Stimulated activated CD8-positive, alpha-beta memory T cell treated with anti-CD3 and anti-CD28 coated beads, Interleukin-7, amount 100 ng/mL, for 48 hours (primary cell): ENCODE results near the gene ATXN7L3.
"Not testable (repeated sequence)": the region's sequence is repeated elsewhere in the genome, so short reads cannot be mapped to it uniquely, and the experiment has no call there.

Experiments used
- DNase-seq, 2 donors: peaks; one replicate each; pipeline ENCODE4 v3.0.0-alpha.2; 2020; ENCODE audit warnings: low read depth in 1 of 2; ENCODE audit errors: extremely low read depth in 1 of 2

The ATXN7L3 gene

DNA sequence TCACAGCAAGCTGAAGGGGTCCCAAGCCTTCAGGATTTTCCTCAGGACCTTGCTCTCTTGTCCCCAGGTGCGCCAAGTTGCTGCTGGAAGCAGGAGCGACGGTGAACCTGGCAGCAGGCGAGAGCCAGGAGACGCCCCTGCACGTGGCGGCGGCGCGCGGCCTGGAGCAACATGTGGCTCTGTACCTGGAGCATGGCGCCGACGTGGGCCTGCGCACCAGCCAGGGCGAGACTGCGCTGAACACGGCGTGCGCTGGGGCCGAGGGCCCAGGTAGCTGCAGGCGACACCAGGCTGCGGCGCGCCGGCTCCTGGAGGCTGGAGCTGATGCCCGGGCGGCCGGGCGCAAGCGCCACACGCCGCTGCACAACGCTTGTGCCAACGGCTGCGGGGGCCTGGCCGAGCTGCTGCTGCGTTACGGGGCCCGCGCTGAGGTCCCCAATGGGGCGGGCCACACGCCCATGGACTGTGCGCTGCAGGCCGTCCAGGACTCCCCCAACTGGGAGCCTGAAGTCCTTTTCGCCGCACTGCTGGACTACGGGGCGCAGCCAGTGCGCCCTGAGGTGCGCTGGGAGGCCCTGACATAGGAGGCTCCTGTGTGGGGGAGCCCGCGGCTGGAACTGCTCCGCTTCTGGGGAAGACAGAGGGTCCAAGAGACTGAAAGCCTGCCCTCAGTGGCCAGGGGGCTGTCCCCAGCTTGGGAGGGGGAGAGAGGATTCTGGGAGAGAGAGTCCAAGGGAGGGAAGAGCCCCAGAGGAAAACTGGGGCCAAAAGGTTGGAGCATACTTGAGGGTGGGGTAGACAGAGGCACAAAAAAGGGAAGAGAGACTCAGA is 22.8 kb downstream of the ATXN7L3 start:
- no peak for DNase-seq

DNA sequence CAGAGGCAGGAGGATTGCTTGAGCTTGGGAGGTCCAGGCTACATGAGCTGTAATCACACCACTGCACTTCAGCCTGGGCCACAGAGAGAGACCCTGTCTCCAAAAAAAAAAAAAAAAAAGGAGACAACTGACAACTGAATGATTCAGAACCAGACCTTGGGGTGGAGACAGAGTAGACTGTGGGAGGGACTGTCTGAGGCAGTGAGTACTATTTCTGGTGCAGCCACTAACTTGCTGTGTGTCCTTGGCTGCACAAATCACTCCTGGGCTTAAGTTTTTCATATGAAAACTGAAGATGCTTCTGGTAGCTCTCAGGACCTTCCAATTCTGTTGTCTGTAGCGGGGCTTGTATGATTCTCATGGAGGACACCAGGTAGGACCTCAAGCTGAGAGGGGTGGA is 23.4 kb downstream of the ATXN7L3 start:
- DNase-seq = no peak

DNA sequence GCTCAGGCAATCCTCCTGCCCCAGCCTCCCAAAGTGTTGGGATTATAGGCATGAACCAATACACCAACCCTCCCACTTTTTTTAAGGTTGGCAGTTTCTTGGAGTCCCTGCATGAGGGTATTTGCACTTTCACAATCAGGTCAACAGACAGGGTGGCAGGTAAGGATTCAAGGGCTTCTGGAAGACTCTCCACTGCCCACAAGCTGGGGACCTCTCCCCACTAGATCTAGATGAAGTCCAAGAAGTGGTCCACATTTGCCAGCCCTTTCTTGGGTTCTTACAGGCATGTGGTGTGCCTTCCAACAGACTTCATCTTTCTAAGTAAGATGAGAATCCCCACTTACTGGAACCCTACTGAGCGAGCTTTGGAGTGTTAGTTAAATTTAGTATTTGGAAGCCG is 25.3 kb downstream of the ATXN7L3 start:
- no peak for DNase-seq

DNA sequence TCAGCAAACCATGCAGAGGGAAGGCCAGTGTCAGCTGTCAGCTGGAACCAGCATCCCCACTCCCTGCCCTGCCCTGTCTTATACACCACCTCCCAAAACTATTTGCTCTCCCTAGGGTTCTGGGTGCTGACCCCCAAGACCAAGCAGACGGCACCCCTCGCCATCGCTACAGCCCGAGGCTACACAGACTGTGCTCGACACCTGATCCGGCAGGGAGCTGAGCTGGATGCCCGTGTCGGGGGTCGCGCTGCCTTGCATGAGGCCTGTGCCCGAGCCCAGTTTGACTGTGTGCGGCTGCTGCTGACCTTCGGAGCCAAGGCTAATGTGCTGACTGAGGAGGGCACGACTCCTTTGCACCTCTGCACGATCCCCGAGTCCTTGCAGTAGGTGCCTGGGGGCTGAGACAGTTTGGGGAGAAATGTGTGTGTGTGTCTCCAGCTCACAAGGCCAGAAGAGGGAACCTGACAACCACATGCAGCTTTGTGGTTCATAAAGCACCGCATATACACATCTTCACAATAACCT is 27.7 kb downstream of the ATXN7L3 start:
- DNase-seq = no peak

DNA sequence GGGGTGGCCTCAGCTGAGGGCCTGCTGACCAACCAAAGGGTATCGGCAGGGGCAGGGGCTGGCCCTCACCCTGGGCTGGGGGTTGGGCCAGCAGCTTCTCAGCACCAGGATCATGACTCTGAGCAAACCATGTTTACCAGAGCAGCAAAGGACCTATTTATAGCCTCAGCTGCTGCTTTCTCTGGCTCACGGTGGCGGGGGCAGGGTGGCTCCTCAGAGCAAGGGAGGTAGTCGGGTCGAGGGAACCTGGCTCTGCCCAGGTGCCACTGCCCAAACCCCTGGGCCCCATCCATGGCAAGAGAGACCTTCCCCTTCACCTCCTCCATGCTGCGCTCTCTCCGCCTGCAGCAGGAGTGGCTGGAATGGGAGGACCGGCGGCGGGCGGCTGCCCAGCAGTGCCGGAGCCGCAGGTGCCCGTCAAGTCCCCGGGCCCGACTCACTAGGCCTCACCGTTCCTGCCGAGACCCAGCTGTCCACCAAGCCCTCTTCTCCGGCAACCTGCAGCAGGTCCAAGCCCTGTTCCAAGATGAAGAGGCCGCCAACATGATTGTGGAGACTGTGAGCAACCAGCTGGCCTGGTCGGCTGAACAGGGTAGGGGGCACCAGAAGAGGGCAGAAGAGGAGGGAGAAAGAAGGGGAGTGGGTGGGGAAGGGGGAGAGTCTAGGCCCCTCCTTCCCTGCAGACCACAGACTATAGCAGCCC is 29.0 kb downstream of the ATXN7L3 start, which contains the start of gene ASB16:
Gene ASB16 (plus strand): TSS at position 206 of the 703 bp plus-strand sequence. CDS start 86 bp downstream, at position 292.
- no peak for DNase-seq

DNA sequence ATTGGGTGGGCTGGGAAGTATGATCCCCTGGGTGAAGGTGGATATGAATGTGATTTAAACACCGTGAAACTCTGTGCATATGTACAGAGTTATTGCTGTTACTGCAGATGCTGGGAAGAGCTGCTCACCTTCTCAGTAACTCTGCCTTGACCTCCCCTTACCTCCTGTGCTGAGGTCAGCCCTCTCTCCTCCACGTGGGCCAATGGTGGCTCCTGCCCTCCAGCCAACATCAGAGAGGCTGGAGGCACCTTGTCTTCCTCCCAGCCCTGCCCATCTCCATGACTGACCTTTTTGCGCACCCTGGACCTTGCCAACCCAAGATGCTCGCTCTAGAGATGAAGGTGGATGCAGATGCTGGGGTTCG is 29.6 kb downstream of the ATXN7L3 start:
- DNase-seq = no peak

DNA sequence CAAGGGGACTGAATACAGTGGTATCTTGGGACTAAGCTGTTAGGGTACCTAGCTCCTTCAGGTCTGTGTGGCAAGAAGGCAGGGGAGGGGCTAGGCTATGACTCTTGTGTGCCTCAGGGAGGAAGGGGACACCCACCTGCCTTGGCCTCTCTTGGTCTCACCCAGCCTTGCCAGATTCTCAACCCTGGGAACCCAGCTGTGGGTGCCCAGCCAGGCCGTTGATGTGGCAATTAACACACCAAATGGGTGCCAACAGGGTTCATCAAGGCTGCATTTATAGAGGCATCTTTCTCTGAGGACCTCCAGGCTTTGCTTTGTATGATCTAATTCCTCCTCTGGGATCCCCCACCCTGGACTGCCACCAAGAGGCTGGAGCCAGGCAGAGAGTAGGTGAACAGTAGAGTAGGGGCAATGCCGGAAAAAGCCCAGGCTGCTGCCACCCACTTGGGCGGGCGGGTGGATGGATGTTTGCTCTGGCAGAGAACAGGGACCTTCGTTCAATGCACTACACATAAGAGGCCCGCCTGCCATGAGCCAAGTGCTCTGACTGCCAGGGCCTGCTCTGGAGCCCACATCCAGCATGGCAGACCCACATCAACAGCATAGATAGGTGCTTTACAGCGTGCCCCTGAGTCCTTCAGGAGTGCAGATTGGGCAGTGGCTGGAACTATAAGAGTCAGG is 32.4 kb downstream of the ATXN7L3 start:
- DNase-seq = no peak

DNA sequence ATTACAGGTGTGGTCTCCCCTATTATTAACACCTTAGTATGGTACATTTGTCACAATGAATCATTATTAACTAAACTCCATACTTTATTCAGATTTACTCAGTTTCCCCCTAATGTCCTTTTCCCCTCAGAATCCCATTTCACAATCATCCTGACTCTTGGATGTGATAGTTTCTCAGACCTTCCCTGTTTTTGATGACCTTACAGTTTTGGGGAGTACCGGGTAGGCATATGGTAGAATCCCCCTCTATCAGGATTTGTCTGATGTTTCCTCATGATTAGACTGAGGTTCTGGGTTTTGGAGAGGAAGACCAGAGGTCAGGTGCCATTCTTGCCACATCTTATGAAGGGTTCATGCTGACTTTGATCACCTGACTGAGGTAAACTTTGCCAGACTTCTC is 35.2 kb downstream of the ATXN7L3 start:
- no peak for DNase-seq

DNA sequence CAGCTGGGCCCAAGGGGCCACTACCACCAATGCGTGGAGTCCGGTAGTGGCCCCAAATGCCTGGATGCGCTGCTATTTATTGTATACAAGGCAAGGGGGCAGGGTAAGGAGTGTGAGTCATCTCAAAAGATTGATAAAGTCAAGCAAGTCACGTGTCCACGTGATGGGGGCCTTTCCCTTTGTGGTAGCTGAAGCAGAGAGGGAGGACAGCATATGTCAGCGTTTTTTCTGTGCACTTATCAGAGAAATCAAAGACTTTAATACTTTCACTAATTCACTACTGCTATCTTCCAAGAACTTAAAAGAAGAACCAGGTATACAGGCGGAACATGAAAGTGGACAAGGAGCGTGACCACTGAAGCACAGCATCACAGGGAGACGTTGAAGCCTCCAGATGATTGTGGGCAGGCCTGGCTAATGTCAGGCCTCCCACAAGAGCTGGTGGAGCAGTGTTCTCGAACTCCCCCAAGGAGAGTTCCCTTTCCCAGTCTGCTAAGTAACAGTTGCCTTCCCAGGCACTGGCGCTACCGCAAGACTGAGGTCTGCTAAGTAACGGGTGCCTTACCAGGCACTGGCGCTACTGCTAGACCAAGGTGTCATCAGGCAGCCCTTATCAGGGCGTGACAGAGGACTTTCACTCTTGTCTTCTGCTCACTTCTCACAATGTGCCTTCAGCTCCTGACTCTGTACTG is 40.0 kb downstream of the ATXN7L3 start:
- peak in 1 of 2 donors; percentile 20 for DNase-seq

DNA sequence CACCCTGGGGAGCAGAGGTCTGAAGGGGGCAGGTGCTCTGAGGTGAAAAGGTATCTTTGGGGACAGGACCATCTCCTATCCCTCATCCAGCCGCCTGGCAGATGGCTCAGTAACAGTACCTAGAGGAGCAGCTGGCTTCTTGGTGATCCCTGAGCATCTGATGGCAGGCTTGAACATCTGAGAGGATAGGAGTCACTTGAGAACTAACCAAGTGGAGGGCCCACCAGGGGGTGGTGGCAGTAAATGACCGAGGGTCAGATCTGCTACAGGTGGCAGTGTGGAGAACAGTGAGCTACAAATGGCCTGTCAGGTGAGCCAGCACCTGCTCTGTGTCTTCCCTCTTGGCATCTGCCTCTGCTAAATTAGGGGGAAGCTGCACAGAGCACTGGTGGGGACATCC is 44.2 kb downstream of the ATXN7L3 start:
- DNase-seq = no peak

DNA sequence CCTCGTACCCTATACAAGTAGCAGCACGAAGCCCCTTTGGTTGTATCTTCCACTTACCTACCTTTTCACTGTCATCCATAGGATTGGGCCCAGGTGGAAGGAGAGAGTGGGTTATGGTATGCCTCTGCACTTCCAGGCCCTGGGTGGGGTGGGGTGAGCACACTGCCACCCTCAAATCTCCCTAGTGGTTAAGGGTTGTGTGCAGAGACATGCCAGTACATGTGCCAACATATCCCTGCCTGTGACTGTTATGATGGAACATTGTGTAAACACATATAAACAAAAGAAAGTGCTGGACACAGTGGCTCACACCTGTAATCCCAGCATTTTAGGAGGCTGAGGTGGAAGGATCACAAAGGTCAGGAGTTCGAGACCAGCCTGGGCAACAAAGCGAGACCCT is 46.8 kb downstream of the ATXN7L3 start:
- DNase-seq = no peak

DNA sequence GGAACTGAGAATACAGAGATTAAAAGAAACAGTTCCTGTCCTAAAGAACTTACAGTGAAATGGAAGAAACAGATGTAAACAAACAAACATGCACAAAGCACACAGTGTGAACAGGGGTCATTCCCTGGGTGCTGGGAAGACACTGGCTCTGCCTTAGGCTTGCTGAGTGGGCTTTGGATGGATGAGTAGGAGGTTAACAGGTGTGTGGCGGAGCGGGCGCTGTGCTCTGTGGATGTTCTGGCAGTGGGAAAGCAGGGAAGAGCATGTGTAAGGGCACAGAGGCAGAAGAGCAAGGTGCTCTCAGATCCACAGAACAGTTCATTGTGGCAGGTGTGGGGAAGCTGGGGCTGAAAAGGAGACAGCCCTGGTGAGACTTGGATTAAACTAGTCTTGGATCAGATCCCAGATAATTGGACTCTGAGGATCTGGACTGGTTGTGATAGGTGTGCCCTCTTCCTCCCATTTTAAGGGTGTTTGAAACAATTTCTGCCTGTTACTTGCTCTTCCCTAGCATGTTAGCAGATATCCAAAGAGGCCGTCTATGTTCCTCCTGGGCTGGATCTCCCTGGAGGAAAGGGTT is 49.8 kb downstream of the ATXN7L3 start:
- no peak for DNase-seq

DNA sequence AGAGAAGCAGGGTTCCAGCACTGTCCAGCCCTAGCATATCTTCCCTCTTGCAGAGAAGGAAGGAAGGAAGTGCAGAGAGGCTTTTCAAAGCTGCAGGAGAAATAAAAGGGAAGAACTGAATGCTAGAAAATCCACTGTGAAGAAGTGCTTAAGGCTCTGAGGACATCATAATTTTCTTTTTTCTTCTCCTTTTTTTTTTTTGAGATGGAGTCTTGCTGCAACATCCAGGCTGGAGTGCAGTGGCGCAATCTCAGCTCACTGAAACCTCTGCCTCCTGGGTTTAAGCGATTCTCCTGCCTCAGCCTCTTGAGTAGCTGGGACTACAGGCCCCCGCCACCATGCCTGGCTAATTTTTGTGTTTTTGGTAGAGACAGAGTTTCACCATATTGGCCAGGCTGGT is 50.6 kb downstream of the ATXN7L3 start:
- DNase-seq = not testable (repeated sequence)

DNA sequence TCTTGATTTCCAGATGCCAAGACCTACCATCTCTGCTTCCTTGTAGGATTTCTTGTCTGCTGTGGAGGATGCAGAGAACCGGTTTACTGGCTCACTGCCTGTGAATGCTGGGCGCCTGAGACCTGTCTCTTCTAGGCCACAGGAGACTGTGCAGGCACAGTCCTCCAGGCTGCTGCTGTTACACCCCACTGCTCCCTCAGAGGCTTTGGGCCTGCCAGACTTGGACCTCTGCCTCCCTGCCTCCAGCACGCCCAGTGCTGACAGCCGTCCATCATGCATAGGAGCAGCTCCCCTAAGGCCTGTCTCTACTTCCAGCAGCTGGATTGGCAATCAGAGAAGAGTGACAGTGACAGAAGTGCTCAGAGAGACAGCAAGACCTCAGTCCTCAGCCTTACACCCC is 51.9 kb downstream of the ATXN7L3 start:
- DNase-seq = no peak

DNA sequence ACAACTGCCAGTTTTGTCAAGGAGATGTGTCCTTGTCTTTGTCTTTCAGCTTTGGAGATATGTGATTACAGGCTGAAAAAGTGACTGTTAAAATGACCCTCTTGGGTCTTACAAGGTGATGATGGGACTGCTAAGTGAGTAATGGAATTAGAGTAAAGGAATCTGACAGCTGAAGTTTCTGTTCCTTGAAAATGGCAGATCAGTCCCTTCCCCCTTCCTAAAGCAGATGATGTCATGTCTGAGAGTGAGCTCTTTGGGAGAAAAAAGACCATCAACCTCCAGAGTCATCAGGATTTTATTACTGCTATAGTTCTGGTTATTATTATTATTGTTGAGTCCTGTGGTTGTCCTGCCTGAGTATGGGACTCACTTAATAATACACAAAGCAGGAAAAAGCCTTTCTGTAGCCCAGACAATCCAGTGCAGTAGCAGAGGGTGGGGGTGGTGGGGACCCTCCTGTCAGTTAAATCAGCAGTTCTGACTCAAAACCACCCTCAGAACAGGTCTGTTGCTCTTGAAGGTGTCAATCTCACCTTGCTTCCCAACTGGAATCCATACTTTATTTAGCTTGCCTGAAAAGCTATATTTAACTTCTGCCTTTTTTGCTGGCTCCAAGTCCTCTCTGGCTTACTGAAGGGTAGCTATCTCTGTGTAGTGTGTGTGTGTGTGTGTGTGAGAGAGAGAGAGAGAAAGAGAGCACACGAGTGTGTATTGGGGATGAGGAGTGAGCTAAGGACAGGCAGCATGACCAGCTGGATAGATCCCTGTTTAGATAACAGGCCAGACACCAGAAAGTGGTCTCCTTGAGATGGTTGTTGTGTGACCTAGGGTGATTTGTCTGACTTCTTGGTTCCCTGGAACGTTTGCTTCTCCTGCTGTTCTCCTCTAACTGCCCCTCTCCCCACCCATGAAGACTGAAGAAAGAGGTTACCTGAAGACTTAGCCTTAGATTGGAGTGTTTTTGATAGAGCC is 53.0 kb downstream of the ATXN7L3 start:
- DNase-seq = no peak

DNA sequence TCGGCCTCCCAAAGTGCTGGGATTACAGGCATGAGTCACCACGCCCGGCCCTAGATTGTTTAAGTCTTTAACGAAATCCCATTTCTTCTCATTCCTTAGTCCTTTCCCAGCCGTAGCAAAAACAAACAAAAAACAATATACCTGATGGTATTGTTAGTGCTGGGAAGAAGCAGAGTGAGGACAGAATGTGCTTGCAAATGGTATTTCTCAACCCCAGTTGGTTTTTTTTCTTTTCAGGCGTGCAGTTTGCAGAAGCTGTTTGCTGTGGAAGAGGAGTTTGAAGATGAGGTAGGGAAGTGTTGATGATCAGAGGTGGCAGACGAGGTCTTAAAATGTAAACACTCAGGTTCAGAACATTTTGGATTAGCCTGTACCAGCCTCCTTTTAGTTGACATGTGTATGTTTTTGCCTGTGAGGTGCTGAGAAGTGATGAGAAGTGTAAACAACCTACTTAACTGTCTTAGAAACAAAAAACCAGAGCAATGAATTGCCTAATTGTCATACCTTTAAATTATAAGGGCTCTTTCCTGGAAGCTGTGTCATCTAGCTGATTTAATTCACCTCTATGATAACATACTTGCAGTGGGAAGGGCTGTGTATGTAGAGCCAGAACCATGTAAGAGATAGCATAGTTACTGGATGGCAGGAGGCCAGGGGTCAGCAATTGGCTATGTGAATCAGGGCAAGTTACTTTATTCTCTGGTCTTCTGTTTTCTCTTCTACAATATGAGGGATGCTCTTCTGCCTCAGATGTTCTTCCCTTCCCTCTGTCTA is 54.5 kb downstream of the ATXN7L3 start:
- DNase-seq = no peak

DNA sequence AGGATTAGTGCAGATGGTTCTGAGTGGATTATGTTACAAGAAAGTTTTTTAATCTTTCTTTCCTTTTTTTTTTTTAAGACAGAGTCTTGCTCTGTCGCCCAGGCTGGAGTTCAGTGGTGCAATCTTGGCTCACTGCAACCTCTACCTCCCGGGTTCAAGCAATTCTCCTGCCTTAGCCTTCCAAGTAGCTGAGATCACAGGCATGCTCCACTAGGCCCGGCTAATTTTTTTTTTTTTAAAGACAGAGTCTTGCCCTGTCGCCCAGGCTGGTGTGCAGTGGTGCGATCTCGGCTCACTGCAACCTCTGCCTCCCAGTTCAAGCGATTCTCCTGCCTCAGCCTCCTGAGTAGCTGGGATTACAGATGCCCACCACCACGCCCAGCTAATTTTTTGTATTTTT is 55.8 kb downstream of the ATXN7L3 start:
- DNase-seq = not testable (repeated sequence)
